ENCODE data around the gene FNIP2. TPM values are rescaled to one million over a fixed set of nuclear protein-coding genes. Genes with fewer than 3 reads are reported as not detected.

The FNIP2 gene
- total RNA-seq, 1 donor from 2014 or later, result 44.2 TPM

GRCh38 chr4:158781963-158782362, 13.1 kb downstream of the FNIP2 start:
- Histone ChIP-seq H3K36me3 (ENCODE audit: control insufficient read depth, insufficient read depth, low read length) (no peaks in the 10 kb centered on the region), H3K4me3 (ENCODE audit: low read depth, low read length) (no peak overlapping the region), H3K27me3 (ENCODE audit: control insufficient read depth, insufficient read depth, low read length) (no peaks in the 10 kb centered on the region)
- TF ChIP-seq CTCF (IDR thresholded peaks at IDR 0.05; ENCODE audit: insufficient read depth, low read length, poor library complexity, severe bottlenecking), result no peak
- DNase-seq (ENCODE audit: low read depth), result no peak

GRCh38 chr4:158782551-158783360, 13.9 kb downstream of the FNIP2 start:
- DNase-seq (ENCODE audit: low read depth), result no peak
- H3K4me3 ChIP-seq (ENCODE audit: low read depth, low read length), result no peak overlapping the region
- no peaks in the 10 kb centered on the region for H3K27me3 ChIP-seq (ENCODE audit: control insufficient read depth, insufficient read depth, low read length)
- no peaks in the 10 kb centered on the region for H3K36me3 ChIP-seq (ENCODE audit: control insufficient read depth, insufficient read depth, low read length)
- no peak for TF ChIP-seq CTCF (IDR thresholded peaks at IDR 0.05; ENCODE audit: insufficient read depth, low read length, poor library complexity, severe bottlenecking)

GRCh38 chr4:158783785-158784184, 15.0 kb downstream of the FNIP2 start:
- Histone ChIP-seq H3K36me3 (ENCODE audit: control insufficient read depth, insufficient read depth, low read length) (no peaks in the 10 kb centered on the region), H3K27me3 (ENCODE audit: control insufficient read depth, insufficient read depth, low read length) (no peaks in the 10 kb centered on the region), H3K4me3 (ENCODE audit: low read depth, low read length) (no peak overlapping the region)
- no peak for TF ChIP-seq CTCF (IDR thresholded peaks at IDR 0.05; ENCODE audit: insufficient read depth, low read length, poor library complexity, severe bottlenecking)
- no peak for DNase-seq (ENCODE audit: low read depth)

- H3K36me3 ChIP-seq (ENCODE audit: control insufficient read depth, insufficient read depth, low read length), result no peaks in the 10 kb centered on the region
- no peak overlapping the region for H3K4me3 ChIP-seq (ENCODE audit: low read depth, low read length)
- no peaks in the 10 kb centered on the region for H3K27me3 ChIP-seq (ENCODE audit: control insufficient read depth, insufficient read depth, low read length)
- no peak for DNase-seq (ENCODE audit: low read depth)
- TF ChIP-seq CTCF (IDR thresholded peaks at IDR 0.05; ENCODE audit: insufficient read depth, low read length, poor library complexity, severe bottlenecking), result no peak
These were observed 16.9 kb downstream of the FNIP2 start for GRCh38 chr4:158785718-158786117.

- DNase-seq (ENCODE audit: low read depth), result no peak
- Histone ChIP-seq H3K36me3 (ENCODE audit: control insufficient read depth, insufficient read depth, low read length) (no peaks in the 10 kb centered on the region), H3K4me3 (ENCODE audit: low read depth, low read length) (no peak overlapping the region), H3K27me3 (ENCODE audit: control insufficient read depth, insufficient read depth, low read length) (no peaks in the 10 kb centered on the region)
- no peak for TF ChIP-seq CTCF (IDR thresholded peaks at IDR 0.05; ENCODE audit: insufficient read depth, low read length, poor library complexity, severe bottlenecking)
These were observed 17.3 kb downstream of the FNIP2 start for GRCh38 chr4:158786121-158786601.

GRCh38 chr4:158786955-158787354, 18.1 kb downstream of the FNIP2 start:
- DNase-seq (ENCODE audit: low read depth), result no peak
- H3K4me3 ChIP-seq (ENCODE audit: low read depth, low read length), result no peak overlapping the region
- no peak for TF ChIP-seq CTCF (IDR thresholded peaks at IDR 0.05; ENCODE audit: insufficient read depth, low read length, poor library complexity, severe bottlenecking)

More at GRCh38 chr4:158786955-158787354, 18.1 kb downstream of the FNIP2 start:
- Histone ChIP-seq H3K36me3 (ENCODE audit: control insufficient read depth, insufficient read depth, low read length) (no peaks in the 10 kb centered on the region), H3K27me3 (ENCODE audit: control insufficient read depth, insufficient read depth, low read length) (no peaks in the 10 kb centered on the region)
